ENCODE measurements around the gene ETV1.
A peak's percentile ranks its signal among the peaks of the same experiment; 100 is the strongest.

The ETV1 gene

DNA sequence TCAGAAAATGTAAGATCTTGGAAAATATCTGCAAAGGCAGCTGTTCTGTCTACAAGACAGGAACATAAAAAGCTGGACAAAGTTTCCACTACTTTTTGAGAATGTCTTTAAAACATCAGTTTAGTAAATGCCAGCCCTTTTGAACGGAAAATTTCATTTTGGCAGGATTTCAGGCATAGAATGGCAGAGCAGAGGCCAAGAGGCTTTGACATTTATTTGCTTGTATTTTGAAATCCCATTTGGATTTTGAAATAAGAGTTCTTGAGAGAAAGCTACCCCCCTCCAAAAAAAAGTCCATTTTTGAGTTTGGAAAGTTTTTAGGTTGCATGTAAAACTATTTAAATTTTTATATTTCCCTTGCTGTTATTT, 3.1 kb upstream of the ETV1 start:
- Histone ChIP-seq H3K27me3 (replicated peaks; ENCODE audit: insufficient read depth, low read length) (0 out of 2 replicates have a peak, but pooled peaks cover 4% of the 10 kb centered on the region), H3K4me1 (ENCODE audit: low read length) (no peaks in the 10 kb centered on the region), H3K27ac (ENCODE audit: low read length) (no peak overlapping the region), H3K79me2 (ENCODE audit: low read length) (no peaks in the 10 kb centered on the region), H2AFZ (ENCODE audit: low read length) (no peak overlapping the region), H3K36me3 (replicated peaks; ENCODE audit: insufficient read depth, low read length) (no peaks in the 10 kb centered on the region), H3F3A (ENCODE audit: insufficient read depth, low read length) (peaks cover 12% of the 10 kb centered on the region), H3K4me3 (ENCODE audit: low read length) (no peak overlapping the region), H3K9me2 (replicated peaks; ENCODE audit: insufficient read depth, low read length) (no peaks in the 10 kb centered on the region), H3K9me3 (replicated peaks; ENCODE audit: insufficient read depth, low read length) (no peaks in the 10 kb centered on the region), H4K20me1 (ENCODE audit: insufficient read depth, low read length) (no peaks in the 10 kb centered on the region), H3K4me2 (ENCODE audit: low read depth, low read length) (no peak overlapping the region), H3K9ac (ENCODE audit: low read length) (no peak overlapping the region)
- TF ChIP-seq, protein P1, sequence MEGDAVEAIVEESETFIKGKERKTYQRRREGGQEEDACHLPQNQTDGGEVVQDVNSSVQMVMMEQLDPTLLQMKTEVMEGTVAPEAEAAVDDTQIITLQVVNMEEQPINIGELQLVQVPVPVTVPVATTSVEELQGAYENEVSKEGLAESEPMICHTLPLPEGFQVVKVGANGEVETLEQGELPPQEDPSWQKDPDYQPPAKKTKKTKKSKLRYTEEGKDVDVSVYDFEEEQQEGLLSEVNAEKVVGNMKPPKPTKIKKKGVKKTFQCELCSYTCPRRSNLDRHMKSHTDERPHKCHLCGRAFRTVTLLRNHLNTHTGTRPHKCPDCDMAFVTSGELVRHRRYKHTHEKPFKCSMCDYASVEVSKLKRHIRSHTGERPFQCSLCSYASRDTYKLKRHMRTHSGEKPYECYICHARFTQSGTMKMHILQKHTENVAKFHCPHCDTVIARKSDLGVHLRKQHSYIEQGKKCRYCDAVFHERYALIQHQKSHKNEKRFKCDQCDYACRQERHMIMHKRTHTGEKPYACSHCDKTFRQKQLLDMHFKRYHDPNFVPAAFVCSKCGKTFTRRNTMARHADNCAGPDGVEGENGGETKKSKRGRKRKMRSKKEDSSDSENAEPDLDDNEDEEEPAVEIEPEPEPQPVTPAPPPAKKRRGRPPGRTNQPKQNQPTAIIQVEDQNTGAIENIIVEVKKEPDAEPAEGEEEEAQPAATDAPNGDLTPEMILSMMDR (IDR thresholded peaks at IDR 0.05; ENCODE audit: low read length), result no peak
- TF ChIP-seq EZH2 (optimal IDR thresholded peaks at IDR 0.05; ENCODE audit: low read depth, low read length) (no peak), EZH2phosphoT487 (IDR thresholded peaks at IDR 0.05; ENCODE audit: low read length) (no peak)
- no peak for DNase-seq

DNA sequence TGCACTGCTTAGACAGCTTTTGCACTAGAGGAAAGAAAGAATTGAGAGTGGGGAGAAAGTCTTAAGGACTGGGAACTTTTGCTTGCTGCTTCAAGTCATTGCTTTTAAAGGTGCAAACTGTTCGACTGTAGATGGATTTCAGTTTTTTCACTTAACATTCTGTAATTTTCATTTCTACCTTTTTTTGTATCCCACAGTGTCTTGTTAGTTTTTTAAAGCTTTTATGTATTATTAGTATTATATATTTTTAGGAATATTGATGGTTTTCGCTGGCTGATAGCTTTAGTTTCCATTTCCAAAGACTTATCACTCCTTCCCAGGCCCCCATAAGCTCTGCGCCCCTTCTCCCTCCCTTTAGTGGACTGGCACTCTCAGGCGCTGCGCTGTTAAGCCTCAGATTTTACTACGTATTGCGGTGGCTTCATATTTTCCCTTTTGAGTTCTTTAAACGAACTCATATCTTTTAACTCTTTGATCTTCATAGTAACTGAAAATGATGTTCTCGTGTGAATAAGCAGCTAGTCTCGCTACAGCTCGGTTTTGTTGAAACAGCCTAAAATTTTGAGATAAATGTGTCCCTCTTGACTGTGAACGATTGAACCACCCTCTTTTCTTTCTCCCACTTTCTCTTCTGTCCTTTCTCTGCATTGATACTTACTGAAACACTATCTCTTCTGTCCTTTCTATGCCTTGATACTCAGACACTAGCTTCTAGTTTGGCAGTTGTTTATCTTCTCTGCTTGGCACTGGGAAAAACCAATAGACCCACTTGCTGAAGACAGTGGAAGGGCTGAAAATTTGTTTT, 2.5 kb upstream of the ETV1 start:
- Histone ChIP-seq H2AFZ (ENCODE audit: low read length) (peak overlapping the region; percentile 49), H3K27me3 (replicated peaks; ENCODE audit: insufficient read depth, low read length) (0 out of 2 replicates have a peak, but pooled peaks cover 4% of the 10 kb centered on the region), H3K36me3 (replicated peaks; ENCODE audit: insufficient read depth, low read length) (no peaks in the 10 kb centered on the region), H3K4me2 (ENCODE audit: low read depth, low read length) (peak overlapping the region; percentile 80), H3K4me1 (ENCODE audit: low read length) (no peaks in the 10 kb centered on the region), H3K79me2 (ENCODE audit: low read length) (no peaks in the 10 kb centered on the region), H3K9me2 (replicated peaks; ENCODE audit: insufficient read depth, low read length) (no peaks in the 10 kb centered on the region), H3K4me3 (ENCODE audit: low read length) (peak overlapping the region; percentile 76), H3K27ac (ENCODE audit: low read length) (peak overlapping the region; percentile 41; the same call in 1 of the 2 replicates), H3F3A (ENCODE audit: insufficient read depth, low read length) (peaks cover 12% of the 10 kb centered on the region), H3K9me3 (replicated peaks; ENCODE audit: insufficient read depth, low read length) (no peaks in the 10 kb centered on the region), H3K9ac (ENCODE audit: low read length) (peak overlapping the region; percentile 33; the same call in 1 of the 2 replicates), H4K20me1 (ENCODE audit: insufficient read depth, low read length) (no peaks in the 10 kb centered on the region)
- DNase-seq, result no peak
- TF ChIP-seq, protein P1 (IDR thresholded peaks at IDR 0.05; ENCODE audit: low read length), result no peak
- TF ChIP-seq EZH2 (optimal IDR thresholded peaks at IDR 0.05; ENCODE audit: low read depth, low read length), result no peak
- TF ChIP-seq EZH2phosphoT487 (IDR thresholded peaks at IDR 0.05; ENCODE audit: low read length), result no peak

DNA sequence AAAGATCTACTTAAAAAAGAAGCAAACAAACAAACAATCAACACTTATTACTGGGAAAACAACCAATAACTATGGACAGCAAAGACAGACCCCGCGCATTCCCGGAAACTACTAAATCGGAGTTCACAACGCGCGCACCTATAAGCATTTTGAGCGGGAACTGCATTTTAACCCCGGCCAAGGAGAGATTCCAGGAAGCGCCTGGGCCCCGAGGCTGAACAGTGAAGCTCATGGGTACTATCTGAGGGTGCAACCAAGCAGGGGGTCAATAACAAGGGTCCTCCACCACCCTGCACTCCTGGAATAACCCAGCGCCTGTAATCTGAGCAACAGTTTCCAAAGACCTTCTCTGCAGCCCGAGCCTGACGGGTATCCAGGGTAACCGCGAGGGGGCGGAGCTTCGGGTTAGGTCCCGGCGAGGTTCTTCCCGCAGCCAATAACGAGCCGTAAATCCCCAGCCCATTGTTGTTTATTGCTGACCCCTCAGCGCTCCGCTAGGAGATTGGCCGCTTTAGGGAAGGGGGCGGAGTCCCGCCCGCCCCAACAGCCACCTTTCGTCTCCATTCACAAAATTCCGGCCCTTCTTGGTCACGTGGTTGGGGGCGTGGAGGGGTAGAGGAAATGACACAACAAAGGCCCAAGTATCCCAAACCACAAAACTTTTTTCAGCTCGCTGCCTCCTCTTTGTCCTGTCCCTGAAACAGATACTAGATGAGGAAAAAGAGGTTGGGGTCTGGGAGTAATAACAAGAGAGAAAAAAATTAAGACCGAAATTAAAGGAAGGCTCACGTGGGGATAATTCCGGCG, 1.7 kb upstream of the ETV1 start:
- H4K20me1 ChIP-seq (ENCODE audit: insufficient read depth, low read length), result no peaks in the 10 kb centered on the region
- H3K27ac ChIP-seq (ENCODE audit: low read length), result peak overlapping the region; percentile 80
- TF ChIP-seq EZH2 (optimal IDR thresholded peaks at IDR 0.05; ENCODE audit: low read depth, low read length) (no peak), EZH2phosphoT487 (IDR thresholded peaks at IDR 0.05; ENCODE audit: low read length) (no peak)
- TF ChIP-seq, protein P1 (IDR thresholded peaks at IDR 0.05; ENCODE audit: low read length), result no peak
- H3K4me3 ChIP-seq (ENCODE audit: low read length), result peak overlapping the region; percentile 76
- no peaks in the 10 kb centered on the region for H3K4me1 ChIP-seq (ENCODE audit: low read length)
- peaks cover 12% of the 10 kb centered on the region for H3F3A ChIP-seq (ENCODE audit: insufficient read depth, low read length)
- H3K9me3 ChIP-seq (replicated peaks; ENCODE audit: insufficient read depth, low read length), result no peaks in the 10 kb centered on the region
- peak overlapping the region; percentile 84 for H2AFZ ChIP-seq (ENCODE audit: low read length)
- 0 out of 2 replicates have a peak, but pooled peaks cover 4% of the 10 kb centered on the region for H3K27me3 ChIP-seq (replicated peaks; ENCODE audit: insufficient read depth, low read length)
- no peaks in the 10 kb centered on the region for H3K36me3 ChIP-seq (replicated peaks; ENCODE audit: insufficient read depth, low read length)
- DNase-seq, result peak; percentile 96
- peak overlapping the region; percentile 75 for H3K9ac ChIP-seq (ENCODE audit: low read length)
- H3K4me2 ChIP-seq (ENCODE audit: low read depth, low read length), result peak overlapping the region; percentile 80
- H3K9me2 ChIP-seq (replicated peaks; ENCODE audit: insufficient read depth, low read length), result no peaks in the 10 kb centered on the region
- H3K79me2 ChIP-seq (ENCODE audit: low read length), result no peaks in the 10 kb centered on the region

Measured in MM.1S (cell line).